GM19324 (cell line): Measurements from ENCODE around the gene TEKTIP1.
"Not testable (repeated sequence)": the region's sequence is repeated elsewhere in the genome, so short reads cannot be mapped to it uniquely, and the experiment has no call there.

ENCODE experiments used
- ATAC-seq: cut with Tn5 transposase; IDR thresholded peaks from one replicate; pipeline ENCODE4 v1.9.1; 2021; ENCODE audit warnings: mild to moderate bottlenecking, moderate library complexity; ENCODE audit not compliant: unreplicated experiment, low FRiP score

Gene TEKTIP1

DNA sequence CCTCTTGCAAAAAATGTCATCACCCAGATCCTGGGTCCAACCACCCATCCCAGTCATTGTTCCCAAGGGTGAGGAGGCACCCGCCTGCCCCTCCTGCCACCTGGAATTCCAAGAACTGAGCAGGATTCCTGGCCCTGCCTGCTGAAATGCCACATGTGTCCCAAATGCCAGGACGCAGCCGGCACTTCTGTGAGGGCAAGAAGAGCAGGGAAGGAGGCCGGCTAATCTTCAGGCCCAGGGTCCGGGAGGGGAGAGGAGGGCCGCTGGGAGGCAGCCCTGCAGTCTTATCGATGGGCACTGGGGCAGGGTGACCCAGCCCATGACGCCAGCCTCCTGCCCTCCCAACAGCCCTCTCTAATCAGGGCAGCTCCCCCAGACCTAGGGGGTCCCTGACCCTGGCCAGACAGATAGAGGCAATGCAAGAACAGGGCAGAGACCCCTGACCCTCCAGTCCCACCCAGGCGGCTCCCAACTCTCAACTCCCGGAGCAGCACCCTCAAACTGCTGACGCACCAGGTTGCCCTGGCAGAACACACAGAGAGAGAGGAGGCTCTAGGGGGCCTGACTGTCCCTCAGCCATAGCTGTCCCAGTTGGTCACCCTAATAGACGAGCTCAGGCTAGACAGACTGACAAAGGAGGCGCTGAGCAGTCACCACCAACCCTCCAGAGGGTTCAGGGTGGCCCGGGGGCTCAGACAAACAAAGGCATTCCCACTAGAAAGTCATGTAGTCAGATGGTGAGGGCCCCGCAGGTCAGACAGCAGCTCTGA lies 16.9 kb downstream of the TEKTIP1 start:
- ATAC-seq = no peak

DNA sequence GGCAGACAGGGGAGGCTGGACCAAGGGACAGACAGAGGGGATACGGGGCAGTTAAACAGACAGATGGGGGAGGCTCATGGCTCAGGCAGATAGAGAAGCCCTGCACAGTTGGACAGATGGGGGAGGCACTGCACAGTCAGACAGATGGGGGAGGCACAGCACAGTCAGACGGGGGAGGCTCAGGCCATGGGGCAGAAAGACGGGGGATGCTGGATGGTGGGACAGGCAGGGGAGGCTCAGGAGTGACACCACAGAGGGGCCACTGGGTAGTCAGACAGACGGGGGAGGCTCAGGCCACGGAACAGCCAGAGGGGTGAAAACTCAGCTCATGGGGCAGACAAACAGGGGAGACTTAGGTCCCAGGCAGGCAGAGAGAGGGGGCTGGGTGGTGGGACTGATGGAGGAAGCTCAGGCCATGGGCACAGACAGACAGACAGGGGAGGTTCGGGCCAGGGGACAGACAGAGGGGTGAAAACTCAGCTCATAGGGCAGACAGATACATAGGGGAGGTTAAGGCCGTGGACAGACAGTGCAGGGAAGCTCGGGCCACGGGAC lies 17.5 kb downstream of the TEKTIP1 start:
- ATAC-seq = no peak

DNA sequence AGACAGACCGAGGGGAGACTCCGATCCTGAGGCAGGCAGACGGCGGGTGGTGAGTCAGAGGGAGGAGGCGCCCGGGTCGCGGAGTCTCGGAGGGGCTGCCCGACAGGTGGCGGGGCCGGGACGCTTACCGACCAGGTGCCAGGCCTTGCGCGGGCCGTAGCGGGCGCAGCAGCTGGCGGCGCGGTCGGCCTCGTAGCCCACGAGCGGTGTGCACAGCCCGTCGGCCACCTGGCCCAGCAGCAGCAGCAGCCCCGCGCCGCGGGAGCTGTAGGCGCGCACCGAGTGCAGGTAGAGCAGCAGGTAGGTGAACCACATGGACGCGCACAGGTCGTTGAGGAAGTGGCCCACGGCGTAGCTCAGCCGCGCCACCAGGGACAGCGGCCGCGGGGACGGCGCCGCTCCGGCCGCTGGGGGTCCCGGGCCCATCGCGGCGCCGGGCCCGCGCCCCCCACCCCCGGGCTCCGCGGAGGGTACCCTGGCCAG lies 18.0 kb downstream of the TEKTIP1 start:
- ATAC-seq = peak; percentile 5

DNA sequence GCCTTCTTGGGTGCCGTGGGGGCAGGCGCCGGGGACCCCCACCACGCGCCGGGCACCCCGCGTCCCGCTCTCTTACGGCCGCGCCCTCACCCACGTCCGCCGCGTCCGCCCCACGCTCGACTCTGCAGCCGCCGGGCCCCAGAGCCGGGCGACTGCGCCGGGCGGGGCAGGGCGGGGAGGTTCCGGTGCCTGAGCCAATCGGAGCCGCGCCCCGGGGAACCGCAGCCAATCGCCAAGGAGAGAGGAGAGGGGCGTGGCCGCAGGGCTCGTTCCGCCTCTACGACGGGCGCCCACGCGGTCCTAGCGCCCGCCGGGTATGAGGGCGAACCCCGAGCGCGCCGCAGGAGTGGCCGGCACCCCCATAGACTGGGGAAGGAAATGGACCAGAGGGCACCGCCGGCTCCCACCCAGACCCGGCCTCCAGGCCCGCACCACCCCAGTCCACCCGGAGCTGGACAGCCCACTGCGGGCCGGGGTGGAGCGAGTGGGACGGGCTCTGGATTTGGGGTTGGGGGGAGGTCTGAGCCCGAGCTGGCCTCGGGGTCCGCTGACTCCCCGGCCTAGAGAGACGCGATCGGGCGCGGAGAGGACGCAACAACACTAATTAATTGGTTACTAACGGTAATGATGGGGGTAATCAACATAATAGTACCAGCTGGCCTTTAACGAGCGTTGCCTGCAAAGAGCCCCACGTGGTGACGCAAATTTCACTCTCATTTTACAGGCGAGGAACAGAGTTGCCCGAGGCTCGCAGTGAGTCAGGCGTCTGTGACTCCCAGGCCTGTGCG lies 18.7 kb downstream of the TEKTIP1 start, which contains the start of gene MFSD12:
Gene MFSD12, minus strand, starts transcription at position 126 of the 788 bp plus-strand sequence. CDS start 183 bp downstream, outside the sequence.
- peak; percentile 91 for ATAC-seq

DNA sequence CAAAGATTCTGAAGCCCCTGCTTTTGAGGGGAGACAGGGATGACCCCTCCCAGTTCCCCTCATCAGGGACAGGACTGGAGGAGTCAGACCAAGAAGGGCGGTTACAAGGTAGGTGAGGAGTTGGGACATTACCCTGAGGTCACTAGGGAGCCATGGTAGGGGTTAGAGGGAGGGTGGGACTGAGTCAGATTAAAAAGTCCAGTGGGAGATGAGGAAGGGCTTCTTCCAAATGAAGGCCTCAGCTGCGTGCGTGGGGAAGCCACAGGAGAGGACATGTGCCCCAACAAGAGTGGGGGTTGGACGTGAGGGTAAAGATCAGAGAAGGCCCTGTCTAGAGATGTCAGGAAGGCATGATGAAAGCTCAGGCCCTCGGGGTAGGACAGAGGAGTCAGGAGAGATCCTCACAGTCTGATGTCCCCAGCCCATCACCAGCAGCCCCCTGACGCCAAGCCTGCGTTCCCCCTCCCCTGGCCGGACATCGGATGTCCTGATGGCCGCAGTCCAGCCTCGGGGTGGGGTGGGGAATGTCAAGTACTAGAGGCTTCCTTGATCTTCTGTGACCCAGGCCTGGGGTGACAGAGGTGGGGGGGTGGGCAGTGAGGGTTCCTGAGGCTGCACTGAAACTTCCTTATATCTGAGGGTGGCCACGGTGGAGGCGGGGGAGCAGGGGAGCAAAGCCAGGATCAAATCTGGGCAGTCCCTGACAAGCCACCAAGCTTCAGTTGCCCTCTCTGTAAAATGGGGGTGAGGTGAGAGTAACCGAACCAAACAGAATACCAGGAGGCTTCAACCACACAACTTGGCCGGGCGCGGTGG lies 24.9 kb downstream of the TEKTIP1 start:
- no peak for ATAC-seq

DNA sequence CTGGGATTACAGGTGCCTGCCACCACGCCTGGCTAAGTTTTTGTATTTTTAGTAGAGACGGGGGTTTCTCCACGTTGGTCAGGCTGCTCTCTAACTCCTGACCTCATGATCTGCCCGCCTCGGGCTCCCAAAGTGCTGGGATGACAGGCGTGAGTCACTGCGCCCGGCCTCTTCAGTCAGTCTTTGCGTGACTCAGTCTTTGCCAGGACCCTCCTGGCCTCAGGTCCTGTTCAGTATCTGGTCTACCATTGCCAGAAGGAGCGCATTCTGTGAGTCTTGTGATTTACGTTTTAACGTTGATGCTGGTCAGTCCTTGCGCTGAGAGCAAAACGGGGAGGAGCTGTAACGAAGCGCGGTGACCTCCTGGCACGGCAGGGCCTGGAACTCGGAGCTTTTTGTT lies 26.2 kb downstream of the TEKTIP1 start:
- no peak for ATAC-seq

DNA sequence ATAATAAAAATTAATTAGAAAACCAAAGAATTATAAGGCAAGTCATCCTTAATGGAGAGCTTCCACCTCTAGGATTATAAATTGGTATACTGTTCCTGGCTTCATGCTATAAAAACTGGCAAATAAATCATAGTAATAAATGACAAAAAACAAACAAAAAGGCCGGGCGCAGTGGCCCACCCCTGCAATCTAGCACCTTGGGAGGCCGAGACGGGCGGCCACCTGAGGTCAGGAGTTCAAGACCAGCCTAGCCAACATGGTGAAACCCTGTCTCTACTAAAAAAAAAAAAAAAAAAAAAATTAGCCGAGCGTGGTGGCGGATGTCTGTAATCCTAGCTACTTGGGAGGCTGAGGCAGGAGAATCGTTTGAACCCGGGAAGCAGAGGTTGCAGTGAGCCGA lies 31.1 kb downstream of the TEKTIP1 start:
- ATAC-seq = not testable (repeated sequence)

DNA sequence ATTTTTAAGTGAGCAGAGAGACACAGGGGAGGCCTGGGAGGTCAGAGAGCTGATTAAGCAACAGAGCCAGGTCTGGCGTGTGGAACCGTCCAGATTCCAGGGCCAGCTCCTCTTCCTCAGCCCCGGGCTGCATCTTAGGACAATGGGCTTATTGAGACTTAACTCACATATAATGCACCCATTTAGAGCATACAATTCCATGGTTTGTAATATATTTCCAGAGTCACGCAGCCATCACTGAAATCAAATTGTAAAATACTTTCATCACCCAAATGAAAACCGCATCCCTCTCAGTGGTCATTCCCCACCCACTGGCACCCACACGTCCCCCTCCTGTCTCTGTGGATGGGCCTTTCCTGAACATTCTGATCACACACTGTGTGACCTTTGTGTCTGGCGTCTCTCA lies 31.6 kb downstream of the TEKTIP1 start:
- no peak for ATAC-seq

DNA sequence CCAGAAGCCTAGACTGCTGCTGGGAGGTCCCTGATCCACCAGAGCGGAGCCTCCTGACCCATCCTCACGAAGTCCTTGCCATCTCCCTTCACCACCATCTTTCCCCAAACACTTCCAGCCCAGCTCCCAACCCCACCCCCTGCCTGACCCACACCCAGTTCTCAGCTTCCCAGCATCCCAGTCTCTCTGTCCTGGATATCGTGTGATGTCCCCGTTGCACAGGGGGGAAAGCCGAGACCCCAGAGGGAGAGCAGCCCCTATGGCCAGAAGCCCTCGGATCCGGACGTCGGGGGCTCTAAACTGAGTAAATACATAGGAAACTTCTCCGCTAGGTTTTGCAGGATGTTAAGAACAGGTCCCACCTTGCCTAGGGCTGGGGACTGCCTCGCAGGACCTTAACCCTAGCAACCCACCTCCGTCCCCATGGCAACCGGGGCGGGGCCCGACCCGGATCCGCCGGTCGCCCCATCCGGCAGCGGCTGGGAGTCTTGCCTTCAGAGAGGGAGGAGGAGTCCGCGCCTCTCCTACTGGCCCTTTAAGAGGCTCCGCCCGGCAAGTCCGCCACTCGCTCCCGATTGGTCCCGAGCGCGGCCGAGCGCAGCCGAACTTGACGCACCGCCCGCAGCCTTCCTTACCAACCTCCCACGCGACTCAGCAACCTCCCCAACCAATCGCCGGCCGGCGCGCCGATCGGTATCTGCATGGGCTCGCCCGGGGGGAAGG lies 33.3 kb downstream of the TEKTIP1 start:
- ATAC-seq = peak; percentile 96

DNA sequence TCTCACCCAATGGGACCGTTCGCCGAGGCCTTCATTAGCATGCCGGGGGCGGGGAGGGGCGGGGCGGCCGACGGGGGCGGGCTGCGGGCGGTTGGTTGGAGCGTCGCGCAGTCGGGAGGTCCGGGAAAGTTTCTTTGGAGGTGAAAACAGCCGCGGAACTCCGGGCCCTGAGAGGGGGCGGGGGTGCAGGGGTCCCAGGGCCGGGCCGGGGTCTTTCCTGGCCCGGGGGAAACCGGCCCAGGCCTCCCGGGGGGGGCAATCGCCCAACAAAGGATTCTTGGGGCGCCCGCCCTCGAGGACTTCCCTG lies 33.8 kb downstream of the TEKTIP1 start, which contains the start of gene HMG20B:
Gene HMG20B, plus strand, starts transcription at position 90 of the 307 bp plus-strand sequence. CDS start 366 bp downstream, outside the sequence.
- ATAC-seq = no peak

DNA sequence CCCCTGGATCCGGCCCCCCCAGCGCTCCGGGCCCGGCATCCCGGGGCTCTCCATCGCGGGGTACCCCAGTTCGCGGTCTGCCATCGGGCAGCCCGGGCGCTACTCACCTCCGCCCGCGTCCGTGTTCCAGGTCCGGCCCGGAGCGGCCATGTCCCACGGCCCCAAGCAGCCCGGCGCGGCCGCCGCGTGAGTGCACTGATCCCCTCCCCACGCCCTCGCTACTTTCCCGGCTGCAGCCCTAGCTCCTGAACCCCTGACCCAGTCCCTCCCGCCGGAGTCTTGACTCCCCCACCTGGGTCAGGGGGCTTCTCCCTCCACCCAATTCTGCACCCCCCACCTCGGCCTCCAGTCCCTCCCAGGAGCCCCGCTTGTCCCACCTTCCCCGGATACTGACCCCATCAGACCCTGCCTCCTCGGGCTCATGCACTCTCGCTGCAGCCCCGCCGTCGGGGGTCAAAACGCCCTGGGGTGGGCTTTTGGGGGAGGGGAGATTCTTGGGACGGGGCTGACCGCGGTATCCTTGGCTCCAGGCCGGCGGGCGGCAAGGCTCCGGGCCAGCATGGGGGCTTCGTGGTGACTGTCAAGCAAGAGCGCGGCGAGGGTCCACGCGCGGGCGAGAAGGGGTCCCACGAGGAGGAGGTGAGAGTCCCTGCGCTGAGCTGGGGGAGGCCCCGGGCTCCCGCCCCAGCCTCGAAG lies 34.3 kb downstream of the TEKTIP1 start:
- peak; percentile 25 for ATAC-seq

DNA sequence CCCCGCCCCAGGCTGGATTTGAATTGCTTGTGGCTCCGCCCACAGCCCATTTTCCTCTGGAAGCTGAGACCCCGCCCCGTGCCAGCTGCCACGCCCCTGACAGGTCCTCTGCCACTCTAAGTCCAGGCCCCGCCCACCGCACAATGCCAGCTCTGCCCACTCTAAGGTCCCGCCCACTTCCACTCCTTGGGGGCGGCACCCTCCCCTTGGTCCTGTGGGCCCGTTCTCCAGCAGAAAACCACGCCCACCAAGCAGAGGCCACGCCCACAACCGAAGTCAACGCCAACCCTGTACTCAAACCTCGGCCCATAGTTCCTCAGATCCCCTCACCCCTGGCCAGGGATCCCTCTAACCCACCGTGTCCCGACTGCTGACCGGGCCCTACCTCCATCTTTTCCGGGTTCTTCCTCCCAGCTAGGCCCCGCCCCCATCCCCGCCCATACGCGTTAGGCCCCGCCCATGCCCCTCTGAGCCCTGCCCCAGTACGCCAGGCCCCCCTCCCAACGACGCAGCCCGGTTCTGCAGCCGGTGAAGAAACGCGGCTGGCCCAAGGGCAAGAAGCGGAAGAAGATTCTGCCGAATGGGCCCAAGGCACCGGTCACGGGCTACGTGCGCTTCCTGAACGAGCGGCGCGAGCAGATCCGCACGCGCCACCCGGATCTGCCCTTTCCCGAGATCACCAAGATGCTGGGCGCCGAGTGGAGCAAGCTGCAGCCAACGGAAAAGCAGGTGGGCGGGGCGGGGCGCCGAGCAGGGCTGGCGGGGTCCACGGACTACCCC lies 35.1 kb downstream of the TEKTIP1 start:
- ATAC-seq = no peak

DNA sequence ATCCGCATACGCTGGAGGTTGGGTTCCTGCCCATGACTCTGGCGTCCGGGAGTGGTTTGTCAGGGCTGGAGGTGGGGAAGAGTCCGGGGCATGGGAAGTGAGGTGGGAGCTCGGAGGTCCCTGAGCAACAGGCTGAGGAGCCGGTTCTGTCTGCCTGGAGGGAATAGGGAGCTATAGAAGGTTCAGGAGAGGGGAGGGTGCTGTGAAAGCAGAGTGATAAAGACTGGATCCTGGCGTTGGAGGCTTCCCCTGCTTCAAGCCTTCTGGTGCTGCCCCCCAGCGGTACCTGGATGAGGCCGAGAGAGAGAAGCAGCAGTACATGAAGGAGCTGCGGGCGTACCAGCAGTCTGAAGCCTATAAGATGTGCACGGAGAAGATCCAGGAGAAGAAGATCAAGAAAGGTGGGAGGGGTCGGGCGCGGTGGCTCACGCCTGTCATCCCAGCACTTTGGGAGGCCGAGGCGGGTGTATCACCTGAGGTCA lies 36.3 kb downstream of the TEKTIP1 start:
- ATAC-seq = no peak

DNA sequence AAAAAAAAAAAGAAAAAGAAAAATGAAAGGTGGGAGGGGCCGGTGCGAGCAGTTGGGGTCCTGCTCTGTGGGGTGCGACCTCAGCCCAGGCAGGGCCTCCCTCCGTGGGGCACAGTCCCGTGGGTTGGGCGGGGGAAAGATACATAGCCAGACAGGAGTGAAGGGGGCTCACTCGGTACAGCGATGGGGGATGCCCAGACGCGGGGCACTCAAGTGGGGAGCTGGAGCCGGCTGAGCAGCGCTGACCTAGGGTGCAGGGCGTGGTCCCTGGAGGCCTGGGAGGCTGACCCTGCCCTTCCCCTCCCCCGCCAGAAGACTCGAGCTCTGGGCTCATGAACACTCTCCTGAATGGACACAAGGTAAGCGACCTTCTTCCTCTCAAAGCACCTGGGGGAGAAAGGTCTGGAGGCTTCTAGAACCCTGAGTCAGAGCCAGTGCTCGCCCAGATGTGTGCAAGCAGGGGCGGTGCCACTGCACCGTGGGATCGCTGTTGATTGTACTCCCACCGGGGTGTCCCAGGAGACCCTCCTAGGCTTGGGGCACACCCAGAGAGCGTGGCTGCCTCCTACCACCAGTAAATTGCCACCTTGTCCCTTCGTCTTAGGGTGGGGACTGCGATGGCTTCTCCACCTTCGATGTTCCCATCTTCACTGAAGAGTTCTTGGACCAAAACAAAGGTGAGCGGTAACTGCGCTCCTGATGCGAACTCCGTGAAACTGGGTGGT lies 37.1 kb downstream of the TEKTIP1 start:
- ATAC-seq = no peak

DNA sequence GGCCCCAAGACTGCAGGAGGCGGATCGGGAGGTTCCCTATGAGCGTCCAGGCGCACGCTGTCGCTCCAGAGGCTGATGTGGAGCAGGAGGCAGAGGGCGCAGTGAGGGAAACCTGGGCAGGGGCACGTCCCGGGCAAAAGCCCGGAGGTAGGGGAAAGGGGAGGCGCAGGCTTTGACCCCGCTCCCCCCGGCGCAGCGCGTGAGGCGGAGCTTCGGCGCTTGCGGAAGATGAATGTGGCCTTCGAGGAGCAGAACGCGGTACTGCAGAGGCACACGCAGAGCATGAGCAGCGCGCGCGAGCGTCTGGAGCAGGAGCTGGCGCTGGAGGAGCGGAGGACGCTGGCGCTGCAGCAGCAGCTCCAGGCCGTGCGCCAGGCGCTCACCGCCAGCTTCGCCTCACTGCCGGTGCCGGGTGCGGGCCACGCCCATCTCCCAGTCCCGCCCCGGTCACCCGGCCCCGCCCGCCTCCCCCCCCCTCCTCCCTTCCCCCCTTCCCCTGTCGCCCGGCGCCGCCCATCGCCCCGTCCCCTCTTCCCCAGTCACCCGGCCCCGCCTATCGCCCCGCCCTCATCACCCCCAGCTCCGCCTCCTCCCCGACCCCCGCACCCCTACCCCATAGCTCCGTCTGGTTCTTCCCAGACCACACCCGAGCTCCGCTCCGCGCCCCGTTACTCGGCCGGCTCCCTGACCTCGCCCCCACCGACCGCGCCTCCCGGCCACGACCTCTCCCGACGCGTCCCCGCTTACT lies 37.9 kb downstream of the TEKTIP1 start:
- no peak for ATAC-seq

DNA sequence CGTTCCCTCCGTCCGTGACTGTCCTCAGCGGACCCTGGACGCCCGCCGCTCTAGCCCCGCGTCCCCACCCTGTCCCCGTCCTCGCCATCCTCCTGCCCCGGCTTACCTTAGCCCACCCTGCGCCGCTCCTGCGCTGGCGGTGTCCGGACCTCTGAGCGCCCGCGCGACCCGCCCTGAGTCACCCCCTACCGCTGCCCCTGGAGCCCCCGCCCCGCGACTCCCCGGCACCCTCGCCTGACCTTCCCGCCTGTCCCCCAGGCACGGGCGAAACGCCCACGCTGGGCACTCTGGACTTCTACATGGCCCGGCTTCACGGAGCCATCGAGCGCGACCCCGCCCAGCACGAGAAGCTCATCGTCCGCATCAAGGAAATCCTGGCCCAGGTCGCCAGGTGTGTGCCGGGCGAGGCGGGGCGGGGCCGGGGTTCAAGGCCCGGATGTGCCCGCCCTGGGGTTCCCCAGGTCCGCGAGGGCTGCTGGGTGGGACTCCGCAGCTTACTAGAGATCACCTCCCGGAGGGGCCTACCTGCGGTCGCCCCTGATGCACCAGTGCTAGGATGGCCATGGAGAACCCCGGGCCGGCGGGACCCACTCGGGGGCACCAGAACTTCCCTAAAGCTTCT lies 38.9 kb downstream of the TEKTIP1 start:
- no peak for ATAC-seq

DNA sequence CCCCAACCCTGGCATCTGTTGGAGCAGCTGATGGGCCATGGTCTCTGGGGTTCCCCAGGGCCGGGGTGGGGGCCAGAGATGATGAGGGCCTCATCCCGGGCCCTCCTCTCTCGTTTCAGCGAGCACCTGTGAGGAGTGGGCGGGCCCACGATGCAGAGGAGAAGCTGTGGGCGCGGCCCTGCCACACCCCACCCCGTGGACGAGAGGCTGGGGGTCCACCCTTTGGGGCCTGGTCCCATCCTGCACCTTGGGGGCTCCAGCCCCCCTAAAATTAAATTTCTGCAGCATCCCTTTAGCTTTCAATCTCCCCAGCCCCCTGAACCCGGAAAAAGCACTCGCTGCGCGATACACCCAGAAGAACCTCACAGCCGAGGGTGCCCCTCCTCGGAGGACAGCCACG lies 39.4 kb downstream of the TEKTIP1 start:
- no peak for ATAC-seq
